HG03575 (cell line): Measurements from ENCODE around the gene ANKRD65.
"Not testable (repeated sequence)": the region's sequence is repeated elsewhere in the genome, so short reads cannot be mapped to it uniquely, and the experiment has no call there.

Source experiments
- ATAC-seq: cut with Tn5 transposase; IDR thresholded peaks from one replicate; pipeline ENCODE4 v1.9.1; 2021; ENCODE audit not compliant: unreplicated experiment, insufficient number of reproducible peaks, low FRiP score; ENCODE audit errors: extremely low read depth

The ANKRD65 gene

GRCh38 chr1:1432274-1432950 lies 11.3 kb upstream of the ANKRD65 start:
- no peak for ATAC-seq

- no peak for ATAC-seq
Observed at GRCh38 chr1:1431845-1432273, 10.8 kb upstream of the ANKRD65 start.

- ATAC-seq: no peak
Observed at GRCh38 chr1:1430992-1431844, 10.1 kb upstream of the ANKRD65 start.

GRCh38 chr1:1430114-1430982 lies 9.3 kb upstream of the ANKRD65 start:
- no peak for ATAC-seq

- no peak for ATAC-seq
Observed at GRCh38 chr1:1429671-1430073, 8.6 kb upstream of the ANKRD65 start.

- ATAC-seq: not testable (repeated sequence)
Observed at GRCh38 chr1:1428967-1429366, 7.9 kb upstream of the ANKRD65 start.

- ATAC-seq: no peak
Observed at GRCh38 chr1:1428174-1428573, 7.1 kb upstream of the ANKRD65 start.

- no peak for ATAC-seq
Observed at GRCh38 chr1:1427820-1428148, 6.7 kb upstream of the ANKRD65 start.

GRCh38 chr1:1427106-1427819 lies 6.2 kb upstream of the ANKRD65 start:
- ATAC-seq: no peak

- ATAC-seq: no peak
Observed at GRCh38 chr1:1426496-1427105, 5.5 kb upstream of the ANKRD65 start.

GRCh38 chr1:1425753-1426495 lies 4.8 kb upstream of the ANKRD65 start:
- ATAC-seq: no peak

- ATAC-seq: no peak
Observed at GRCh38 chr1:1425426-1425752, 4.3 kb upstream of the ANKRD65 start.

GRCh38 chr1:1424707-1425106 lies 3.6 kb upstream of the ANKRD65 start:
- no peak for ATAC-seq

- no peak for ATAC-seq
Observed at GRCh38 chr1:1423245-1423597, 2.1 kb upstream of the ANKRD65 start.

GRCh38 chr1:1422465-1423244 lies 1.6 kb upstream of the ANKRD65 start:
- ATAC-seq: no peak

- ATAC-seq: no peak
Observed at GRCh38 chr1:1421907-1422464, 910 bp upstream of the ANKRD65 start.

- ATAC-seq: no peak
Observed at GRCh38 chr1:1420654-1421141, 378 bp downstream of the ANKRD65 start.
